COLO668 (cell line): ENCODE results near the gene KLHL11.
"Not testable (repeated sequence)": the region's sequence is repeated elsewhere in the genome, so short reads cannot be mapped to it uniquely, and the experiment has no call there.

Experiments used
- DNase-seq: peaks from one replicate; lab custom pipeline; 2025; ENCODE audit not compliant: unreplicated experiment; lab: John Stamatoyannopoulos, UW

The KLHL11 gene

GRCh38 chr17:41840781-41841180, 24.4 kb downstream of the KLHL11 start:
- DNase-seq = not testable (repeated sequence)

GRCh38 chr17:41839448-41839847, 25.8 kb downstream of the KLHL11 start:
- DNase-seq = not testable (repeated sequence)

- DNase-seq = no peak
These were observed 27.3 kb downstream of the KLHL11 start, which contains the start of gene KLHL10 for GRCh38 chr17:41837761-41838538. KLHL10 (plus strand) TSS chr17:41837825; CDS start chr17:41837933, 108 bp downstream.

GRCh38 chr17:41836550-41837196, 28.6 kb downstream of the KLHL11 start:
- no peak for DNase-seq

- DNase-seq = no peak
These were observed 29.2 kb downstream of the KLHL11 start, which contains the start of gene NT5C3B for GRCh38 chr17:41835800-41836549. NT5C3B (minus strand) TSS chr17:41836232; CDS start chr17:41836193, 39 bp downstream.

- DNase-seq = no peak
These were observed 29.9 kb downstream of the KLHL11 start for GRCh38 chr17:41835214-41835799.

GRCh38 chr17:41829961-41830360, 35.3 kb downstream of the KLHL11 start:
- DNase-seq = not testable (repeated sequence)

GRCh38 chr17:41825175-41825845, 39.9 kb downstream of the KLHL11 start:
- DNase-seq = no peak

GRCh38 chr17:41824086-41824485, 41.1 kb downstream of the KLHL11 start:
- no peak for DNase-seq

GRCh38 chr17:41823580-41823979, 41.6 kb downstream of the KLHL11 start:
- DNase-seq = no peak

- DNase-seq = no peak
These were observed 42.1 kb downstream of the KLHL11 start for GRCh38 chr17:41823141-41823524.

- DNase-seq = no peak
These were observed 42.7 kb downstream of the KLHL11 start for GRCh38 chr17:41822216-41823140.

GRCh38 chr17:41821776-41822175, 43.4 kb downstream of the KLHL11 start:
- no peak for DNase-seq

GRCh38 chr17:41818024-41818423, 47.2 kb downstream of the KLHL11 start:
- DNase-seq = no peak

- no peak for DNase-seq
These were observed 48.4 kb downstream of the KLHL11 start for GRCh38 chr17:41816637-41817320.

- DNase-seq = no peak
These were observed 51.0 kb downstream of the KLHL11 start for GRCh38 chr17:41814195-41814594.

- no peak for DNase-seq
These were observed 51.5 kb downstream of the KLHL11 start for GRCh38 chr17:41813699-41814124.

GRCh38 chr17:41813152-41813680, 52.0 kb downstream of the KLHL11 start:
- no peak for DNase-seq
